Skeletal muscle satellite cell (primary cell): Measurements from ENCODE around the gene PITRM1.

Experiments
- H3K27me3 ChIP-seq: 2 replicates; pipeline ENCODE4 v1.7.0; 2013; ENCODE audit warnings: low read length; ENCODE audit not compliant: control insufficient read depth, insufficient read depth
- H3K36me3 ChIP-seq: 2 replicates; pipeline ENCODE4 v1.7.0; 2013; ENCODE audit warnings: mild to moderate bottlenecking, control low read depth, low read length; ENCODE audit not compliant: insufficient read depth
- H3K4me1 ChIP-seq: 2 replicates; pipeline ENCODE4 v1.7.0; 2013; ENCODE audit warnings: low read length; ENCODE audit not compliant: control insufficient read depth, insufficient read depth
- H3K4me2 ChIP-seq: 2 replicates; pipeline ENCODE4 v1.7.0; 2013; ENCODE audit warnings: mild to moderate bottlenecking, low read length
- H3K4me3 ChIP-seq: 2 replicates; pipeline ENCODE4 v1.7.0; 2013; ENCODE audit warnings: low read length
- H3K9ac ChIP-seq: 2 replicates; pipeline ENCODE4 v1.7.0; 2013; ENCODE audit warnings: mild to moderate bottlenecking, low read depth, low read length, moderate library complexity
- H3K9me3 ChIP-seq: replicated peaks from 2 replicates; pipeline ENCODE4 v1.7.0; 2013; ENCODE audit warnings: mild to moderate bottlenecking, control low read depth, low read length

The PITRM1 gene

DNA sequence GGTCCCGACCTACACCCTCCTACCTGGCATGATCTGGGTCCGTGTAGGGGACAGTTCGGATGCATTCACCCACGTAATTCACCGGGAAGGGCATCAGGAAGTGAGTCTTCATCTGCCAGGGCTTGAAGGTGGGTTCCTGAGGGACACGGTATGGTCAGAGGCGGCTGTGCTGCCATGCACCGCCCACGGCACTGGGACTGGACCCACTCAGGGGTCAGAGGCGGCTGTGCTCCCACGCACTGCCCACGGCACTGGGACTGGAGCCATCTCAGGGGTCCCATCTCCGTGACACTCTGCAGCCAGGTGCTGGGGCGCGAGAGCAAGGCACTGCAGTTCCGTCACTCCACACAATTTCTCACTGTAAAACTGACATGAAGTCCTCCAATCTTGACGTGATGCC lies 29.2 kb downstream of the PITRM1 start:
- H3K27me3 ChIP-seq, result no peaks in the 10 kb centered on the region
- H3K9ac ChIP-seq, result no peak overlapping the region
- peaks cover 5% of the 10 kb centered on the region for H3K4me1 ChIP-seq
- no peak overlapping the region for H3K4me2 ChIP-seq
- peaks cover 95% of the 10 kb centered on the region for H3K36me3 ChIP-seq
- no peaks in the 10 kb centered on the region for H3K9me3 ChIP-seq
- H3K4me3 ChIP-seq, result no peak overlapping the region

DNA sequence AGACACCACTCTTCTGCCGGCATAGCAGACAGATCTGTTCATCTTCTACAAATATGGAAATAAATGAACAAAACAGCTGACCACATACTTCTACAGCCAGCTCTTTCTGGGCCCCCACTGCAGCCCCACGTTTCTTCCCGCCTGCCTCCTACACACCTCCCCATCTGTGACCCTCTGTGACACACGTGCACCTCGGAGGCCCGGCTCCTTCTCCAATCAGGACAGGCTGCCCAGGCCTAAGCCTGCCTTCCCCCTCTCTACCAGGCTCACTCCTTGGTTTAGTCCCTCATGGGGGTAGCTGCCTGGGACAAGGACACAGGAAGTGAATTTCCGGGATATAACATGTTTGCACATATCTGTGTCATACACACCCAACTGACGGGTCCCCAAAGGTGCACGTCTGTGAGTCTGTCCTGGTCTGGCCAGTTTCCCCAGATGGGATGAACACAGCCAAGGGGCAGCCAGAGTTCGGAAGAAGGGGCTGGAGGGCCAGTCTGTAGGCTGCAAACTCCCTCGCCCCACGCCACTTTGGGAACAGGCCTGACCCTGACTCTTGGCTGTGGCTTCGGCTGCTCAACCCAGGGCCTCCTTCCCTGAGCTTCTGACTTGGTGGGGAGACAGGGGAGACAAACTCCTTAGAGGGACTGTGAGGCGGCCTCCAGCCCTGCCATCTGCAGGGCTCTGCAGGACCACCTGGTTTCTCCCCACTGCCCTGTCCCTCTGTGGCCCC lies 30.3 kb downstream of the PITRM1 start:
- Histone ChIP-seq H3K27me3 (no peaks in the 10 kb centered on the region), H3K4me2 (no peak overlapping the region), H3K9me3 (no peaks in the 10 kb centered on the region), H3K9ac (no peak overlapping the region), H3K4me3 (no peak overlapping the region), H3K36me3 (peaks cover 94% of the 10 kb centered on the region), H3K4me1 (peaks cover 13% of the 10 kb centered on the region)

DNA sequence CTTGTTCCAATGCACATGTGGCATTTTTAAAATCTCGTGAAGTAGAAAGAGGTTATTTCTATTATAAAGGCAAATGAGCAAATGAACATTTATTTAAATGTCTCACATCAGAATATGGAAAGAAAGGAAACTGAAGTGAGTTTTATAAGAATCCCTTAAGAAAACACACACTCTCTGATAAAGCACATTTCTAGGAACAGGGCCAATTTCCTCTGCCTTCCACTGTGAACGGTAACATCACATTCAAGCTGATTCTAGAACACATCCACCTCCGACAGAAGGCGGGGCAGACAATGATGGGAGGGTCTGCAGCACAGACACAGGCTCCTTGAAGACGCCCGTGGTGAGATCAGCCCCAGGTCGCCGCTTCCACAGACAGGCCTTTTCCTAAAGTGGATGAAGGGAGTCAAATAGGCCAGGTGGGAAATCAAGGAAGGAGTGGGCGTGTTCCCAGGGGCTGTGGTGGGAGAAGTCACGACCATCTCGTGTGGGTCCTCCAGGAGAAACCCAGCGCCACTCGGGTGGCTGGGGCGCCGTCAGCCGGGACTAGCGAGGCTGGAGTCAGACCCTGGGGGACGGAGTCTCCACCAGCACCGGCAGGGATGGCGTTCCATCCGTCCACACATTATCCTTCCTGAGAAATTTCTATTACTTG lies 31.1 kb downstream of the PITRM1 start:
- H3K4me3 ChIP-seq, result no peak overlapping the region
- H3K4me2 ChIP-seq, result no peak overlapping the region
- H3K4me1 ChIP-seq, result peaks cover 21% of the 10 kb centered on the region
- H3K9ac ChIP-seq, result no peak overlapping the region
- no peaks in the 10 kb centered on the region for H3K9me3 ChIP-seq
- H3K36me3 ChIP-seq, result peaks cover 93% of the 10 kb centered on the region
- H3K27me3 ChIP-seq, result no peaks in the 10 kb centered on the region

DNA sequence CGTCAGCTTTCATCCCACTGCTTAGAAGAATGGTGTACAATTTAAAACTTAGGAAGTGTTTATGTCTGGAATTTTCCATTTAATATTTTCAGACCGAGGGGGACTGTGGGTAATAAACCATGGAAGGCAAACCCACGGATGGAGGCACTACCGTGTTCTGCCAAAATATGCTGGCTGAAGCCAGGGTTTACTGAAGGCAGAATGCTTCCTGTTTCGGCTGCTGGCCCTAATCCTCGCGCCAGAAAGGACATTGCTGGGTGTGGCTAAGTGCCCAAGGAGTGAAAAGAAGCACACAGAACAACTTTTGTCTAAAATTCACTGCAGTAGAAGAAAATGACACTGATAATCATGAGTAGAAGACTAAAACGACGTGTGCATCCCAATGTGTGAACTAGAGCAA lies 32.3 kb downstream of the PITRM1 start:
- Histone ChIP-seq H3K9me3 (no peaks in the 10 kb centered on the region), H3K36me3 (peaks cover 93% of the 10 kb centered on the region), H3K9ac (no peak overlapping the region), H3K4me1 (peaks cover 30% of the 10 kb centered on the region), H3K4me3 (no peak overlapping the region), H3K27me3 (no peaks in the 10 kb centered on the region), H3K4me2 (no peak overlapping the region)

DNA sequence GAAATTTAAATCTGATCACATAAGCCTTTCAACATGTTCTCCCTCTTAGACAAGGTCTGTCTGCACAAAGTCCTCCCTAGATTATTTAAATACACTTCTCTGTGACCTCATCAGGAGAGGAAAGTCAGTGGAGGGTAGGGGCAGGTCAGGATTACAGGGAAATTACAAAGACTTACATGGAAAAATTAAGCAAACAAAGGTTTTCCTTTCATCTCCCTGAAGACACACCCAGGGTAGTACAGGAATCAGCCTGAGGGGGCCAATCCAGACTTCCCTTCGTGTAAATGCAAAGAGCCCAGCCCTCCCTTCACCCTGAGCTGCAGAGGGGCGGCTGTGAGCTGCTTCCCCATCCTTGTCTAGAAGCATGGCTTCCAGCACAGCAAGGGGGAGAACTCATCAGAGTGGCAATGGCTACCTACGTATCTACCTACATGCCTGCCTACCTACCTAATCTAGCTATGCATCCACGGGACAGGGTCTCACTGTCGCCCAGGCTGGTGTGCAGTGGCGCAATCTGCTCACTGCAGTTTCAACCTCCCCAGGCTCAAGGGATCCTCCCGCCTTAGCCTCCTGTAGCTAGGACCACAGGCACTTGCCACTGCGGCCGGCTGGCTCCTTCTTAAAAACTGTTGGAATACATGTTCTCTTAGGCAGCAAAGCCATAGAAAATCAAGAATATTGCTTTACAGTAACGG lies 33.2 kb downstream of the PITRM1 start:
- Histone ChIP-seq H3K4me2 (no peak overlapping the region), H3K36me3 (peaks cover 93% of the 10 kb centered on the region), H3K9me3 (no peaks in the 10 kb centered on the region), H3K27me3 (no peaks in the 10 kb centered on the region), H3K4me1 (peaks cover 30% of the 10 kb centered on the region), H3K4me3 (no peak overlapping the region), H3K9ac (no peak overlapping the region)

DNA sequence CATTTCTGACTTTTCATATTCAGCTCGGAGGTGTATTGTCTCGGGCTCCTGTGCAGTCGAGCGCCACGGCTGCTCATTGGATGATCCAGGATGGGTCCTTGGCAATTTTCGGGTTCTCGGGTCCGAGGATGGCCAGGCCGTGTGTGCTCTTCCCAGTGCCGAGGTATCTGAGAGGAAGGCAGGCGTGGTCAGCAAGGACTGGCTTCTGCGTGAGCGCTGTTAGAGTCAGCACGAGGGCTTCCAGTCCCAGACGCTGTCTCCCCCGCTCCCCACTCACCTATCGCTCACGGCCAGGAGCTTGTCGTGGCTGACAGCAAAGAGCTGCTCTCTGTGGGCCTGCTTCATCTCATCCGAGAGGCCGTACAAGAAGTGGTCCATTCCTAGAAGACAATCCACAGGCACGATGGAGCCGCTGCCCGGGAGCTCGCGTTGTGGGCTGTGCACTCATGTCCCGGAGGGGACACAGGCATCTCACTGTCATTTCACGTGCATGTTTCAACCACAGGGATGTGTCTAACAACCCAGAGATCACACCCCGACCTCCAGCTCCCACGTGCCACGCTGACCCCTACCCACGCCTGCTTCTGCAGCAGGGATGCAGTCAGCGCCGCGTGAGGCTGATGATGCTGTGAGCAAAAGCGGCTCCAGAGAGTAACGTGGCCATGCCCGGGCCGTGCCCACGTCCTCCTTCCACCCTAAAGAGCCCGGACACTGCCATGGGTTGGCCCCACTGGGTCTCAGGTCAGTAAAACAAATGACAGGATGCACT lies 34.4 kb downstream of the PITRM1 start:
- Histone ChIP-seq H3K9ac (no peak overlapping the region), H3K4me3 (no peak overlapping the region), H3K27me3 (no peaks in the 10 kb centered on the region), H3K4me1 (peaks cover 30% of the 10 kb centered on the region), H3K36me3 (peaks cover 91% of the 10 kb centered on the region), H3K4me2 (no peak overlapping the region), H3K9me3 (no peaks in the 10 kb centered on the region)

DNA sequence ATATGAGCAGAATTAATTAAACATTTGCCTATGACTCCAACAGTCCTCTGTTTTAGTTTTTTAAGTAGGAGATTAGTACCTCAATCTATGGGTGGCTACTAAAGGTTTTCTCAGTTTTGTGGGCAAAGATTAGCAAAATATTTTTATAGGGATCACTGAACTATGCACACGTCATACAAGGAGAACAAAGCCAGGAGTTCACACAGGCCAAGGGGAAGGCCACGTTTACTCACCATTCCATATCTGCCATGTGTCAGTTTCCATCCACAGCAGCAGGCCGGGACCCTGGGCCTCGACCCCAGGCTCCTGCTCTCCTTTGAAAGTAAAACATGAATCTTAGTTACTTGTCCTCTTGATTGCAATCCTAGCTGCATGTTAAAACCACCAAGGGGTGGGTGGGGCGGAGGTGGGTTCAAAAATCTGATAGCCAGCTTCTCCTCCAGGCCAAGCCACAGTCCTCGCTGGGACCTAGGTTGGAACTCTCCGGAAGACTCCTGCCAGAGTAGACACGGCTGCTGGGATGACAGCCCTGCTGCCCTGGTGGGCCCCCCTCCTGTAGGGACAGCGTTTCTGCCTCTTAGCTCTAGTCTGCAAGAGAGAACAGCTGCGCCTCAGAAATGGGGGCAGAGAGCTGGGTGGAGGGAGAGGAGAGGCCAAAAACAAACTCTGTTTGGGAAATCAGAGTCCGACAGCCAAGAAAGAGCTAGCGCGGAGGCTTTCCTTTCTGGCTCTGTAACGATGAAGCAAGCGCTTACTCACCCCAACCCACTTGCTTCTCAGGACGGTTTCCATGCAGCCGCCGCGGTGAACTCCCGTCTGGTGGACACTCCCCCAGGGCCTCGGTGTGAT lies 35.6 kb downstream of the PITRM1 start:
- H3K9me3 ChIP-seq, result no peaks in the 10 kb centered on the region
- H3K9ac ChIP-seq, result peak overlapping the region; percentile 42
- peak overlapping the region; percentile 60 for H3K4me2 ChIP-seq
- peaks cover 40% of the 10 kb centered on the region for H3K4me1 ChIP-seq
- no peaks in the 10 kb centered on the region for H3K27me3 ChIP-seq
- no peak overlapping the region for H3K4me3 ChIP-seq
- H3K36me3 ChIP-seq, result peaks cover 96% of the 10 kb centered on the region

DNA sequence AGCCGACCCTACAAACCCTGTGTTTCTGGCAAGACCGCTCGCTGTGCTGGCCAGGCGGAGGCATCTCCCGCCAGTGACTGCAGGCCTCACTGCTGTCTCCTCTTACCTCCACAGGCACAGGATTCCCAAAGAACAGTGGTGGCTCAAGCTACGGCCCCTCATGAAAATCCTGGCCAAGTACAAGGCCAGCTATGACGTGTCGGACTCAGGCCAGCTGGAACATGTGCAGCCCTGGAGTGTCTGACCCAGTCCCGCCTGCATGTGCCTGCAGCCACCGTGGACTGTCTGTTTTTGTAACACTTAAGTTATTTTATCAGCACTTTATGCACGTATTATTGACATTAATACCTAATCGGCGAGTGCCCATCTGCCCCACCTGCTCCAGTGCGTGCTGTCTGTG lies 36.2 kb downstream of the PITRM1 start:
- Histone ChIP-seq H3K36me3 (peaks cover 94% of the 10 kb centered on the region), H3K4me3 (no peak overlapping the region), H3K9ac (peak overlapping the region; percentile 42), H3K4me1 (peaks cover 40% of the 10 kb centered on the region), H3K9me3 (no peaks in the 10 kb centered on the region), H3K27me3 (no peaks in the 10 kb centered on the region), H3K4me2 (peak overlapping the region; percentile 60)

DNA sequence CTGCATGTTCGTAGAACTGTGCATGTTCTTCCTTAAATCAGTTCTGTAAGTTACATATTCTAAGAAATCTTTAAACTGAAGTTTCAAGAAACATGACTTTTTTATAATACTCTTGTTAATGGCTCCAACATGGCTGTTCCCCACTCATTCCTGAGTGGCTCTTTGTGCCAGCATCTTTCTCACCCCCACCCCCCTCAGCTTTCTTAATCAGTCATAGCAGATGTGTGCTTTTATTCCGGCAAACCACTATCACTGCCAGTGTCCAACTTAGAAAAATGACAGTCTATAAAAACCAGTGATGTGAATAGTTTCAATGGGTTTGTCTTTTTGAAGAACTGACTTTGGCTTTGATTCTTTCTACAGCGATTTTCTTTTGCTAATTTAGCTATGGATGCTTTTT lies 37.6 kb downstream of the PITRM1 start:
- H3K4me3 ChIP-seq, result no peak overlapping the region
- H3K4me2 ChIP-seq, result no peak overlapping the region
- H3K27me3 ChIP-seq, result no peaks in the 10 kb centered on the region
- peaks cover 85% of the 10 kb centered on the region for H3K36me3 ChIP-seq
- H3K9me3 ChIP-seq, result no peaks in the 10 kb centered on the region
- no peak overlapping the region for H3K9ac ChIP-seq
- peaks cover 35% of the 10 kb centered on the region for H3K4me1 ChIP-seq

DNA sequence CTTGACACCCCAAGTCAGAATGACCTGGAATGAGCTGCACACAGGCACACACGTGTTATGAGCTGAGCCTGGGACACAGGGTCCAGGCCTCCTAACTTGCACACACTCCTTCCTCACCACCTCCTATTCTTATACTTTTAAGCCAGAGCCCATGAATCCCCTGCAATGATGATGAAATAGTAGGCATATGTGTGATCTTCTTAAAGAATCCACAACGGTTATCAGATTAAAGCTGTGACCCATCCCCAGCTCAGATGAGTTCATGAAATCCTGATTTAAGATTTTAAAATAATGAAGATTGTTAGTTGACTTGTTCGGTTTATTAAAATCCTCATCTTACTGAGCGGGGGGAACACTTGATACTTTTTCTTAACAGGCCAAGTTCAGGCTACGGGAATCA lies 38.6 kb downstream of the PITRM1 start:
- H3K36me3 ChIP-seq, result peaks cover 85% of the 10 kb centered on the region
- no peak overlapping the region for H3K4me2 ChIP-seq
- no peak overlapping the region for H3K4me3 ChIP-seq
- H3K4me1 ChIP-seq, result peaks cover 34% of the 10 kb centered on the region
- H3K27me3 ChIP-seq, result no peaks in the 10 kb centered on the region
- no peaks in the 10 kb centered on the region for H3K9me3 ChIP-seq
- H3K9ac ChIP-seq, result no peak overlapping the region
